Measurements from ENCODE around the gene CLDN17. TPM values are rescaled to one million over a fixed set of nuclear protein-coding genes. Genes with fewer than 3 reads are reported as not detected.

CLDN17 gene
- polyA plus RNA-seq, 1 of the 3 experiments (the other 2 are of a cell fraction): not detected

GRCh38 chr21:30168086-30168485 is 1.5 kb upstream of the CLDN17 start:
- no peak overlapping the region for H3K27ac ChIP-seq (ENCODE audit: low read depth in 2 of 2, low read length in 1 of 2)
- no peaks in the 10 kb centered on the region for H3F3A ChIP-seq (replicated peaks; ENCODE audit: insufficient read depth)
- no peaks in the 10 kb centered on the region for H4K20me1 ChIP-seq (ENCODE audit: insufficient read depth)
- WGBS (ENCODE audit: low lambda C conversion rate): 0% methylated on average over 3 of the region's 3 CpGs
- TF ChIP-seq EZH2phosphoT487 (IDR thresholded peaks at IDR 0.05; ENCODE audit: borderline replicate concordance, low read depth) (no peak), TAF1 (IDR thresholded peaks at IDR 0.05; ENCODE audit: borderline replicate concordance, low read depth, low read length) (no peak), TCF12 (IDR thresholded peaks at IDR 0.05) (no peak), ELF1 (IDR thresholded peaks at IDR 0.05) (no peak)
- H3K27me3 ChIP-seq (ENCODE audit: insufficient read depth): no peaks in the 10 kb centered on the region; the same call in 1 of the 2 replicates
- no peak overlapping the region for H3K9ac ChIP-seq
- CTCF ChIA-PET: no interaction called here
- H3K36me3 ChIP-seq (replicated peaks in 1 of 2; ENCODE audit: control insufficient read depth in 1 of 2, insufficient read depth in 2 of 2, low read length in 1 of 2): no peaks in the 10 kb centered on the region
- no peaks in the 10 kb centered on the region for H3K9me2 ChIP-seq
- H3K4me2 ChIP-seq: no peak overlapping the region
- no peaks in the 10 kb centered on the region for H3K9me3 ChIP-seq
- no peaks in the 10 kb centered on the region for H3K79me2 ChIP-seq (ENCODE audit: insufficient read depth)
- no peak overlapping the region for H2AFZ ChIP-seq (ENCODE audit: low read depth)
- POLR2A ChIA-PET: no interaction called here
- DNase-seq: no peak
- no peak overlapping the region for H3K4me3 ChIP-seq (ENCODE audit: low read depth in 2 of 2, low read length in 1 of 2)
- no peaks in the 10 kb centered on the region for H3K4me1 ChIP-seq (ENCODE audit: control insufficient read depth in 1 of 2, insufficient read depth in 2 of 2, low read depth in 1 of 2, low read length in 1 of 2)

DNA sequence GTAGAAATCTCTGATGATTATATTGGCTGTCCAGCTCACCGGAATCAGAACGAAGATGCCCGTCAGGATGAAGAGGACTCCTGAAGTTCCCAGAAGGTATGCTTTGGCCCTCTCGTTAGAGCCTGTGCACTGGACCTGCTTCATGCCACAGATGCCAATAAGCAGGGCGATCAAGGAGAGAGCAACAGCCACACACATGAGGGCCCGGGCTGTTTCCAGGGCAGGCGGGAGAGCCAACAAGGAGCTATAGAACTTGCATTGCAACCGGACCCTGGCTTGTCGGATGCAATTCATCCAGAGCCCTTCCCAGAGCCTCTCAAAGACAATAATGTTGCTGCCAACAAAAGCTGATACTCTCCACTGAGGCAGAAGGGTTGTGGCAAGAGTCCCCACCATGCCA is 434 bp downstream of the CLDN17 start:
- no peak overlapping the region for H3K9ac ChIP-seq
- no peak overlapping the region for H3K4me3 ChIP-seq (ENCODE audit: low read depth in 2 of 2, low read length in 1 of 2)
- H3K4me2 ChIP-seq: no peak overlapping the region
- no peaks in the 10 kb centered on the region for H3K4me1 ChIP-seq (ENCODE audit: control insufficient read depth in 1 of 2, insufficient read depth in 2 of 2, low read depth in 1 of 2, low read length in 1 of 2)
- no peak for DNase-seq
- H2AFZ ChIP-seq (ENCODE audit: low read depth): no peak overlapping the region
- TF ChIP-seq JUND (IDR thresholded peaks at IDR 0.05) (no peak), USF1 (IDR thresholded peaks at IDR 0.05; ENCODE audit: borderline replicate concordance, low read depth) (no peak), GABPA (IDR thresholded peaks at IDR 0.05; ENCODE audit: low read depth) (no peak), YY1 (IDR thresholded peaks at IDR 0.05; ENCODE audit: low read depth) (no peak), NFIC (IDR thresholded peaks at IDR 0.05; ENCODE audit: borderline replicate concordance) (no peak), EZH2phosphoT487 (IDR thresholded peaks at IDR 0.05; ENCODE audit: borderline replicate concordance, low read depth) (no peak), EP300 (IDR thresholded peaks at IDR 0.05; ENCODE audit: borderline replicate concordance in 1 of 2, low read depth in 1 of 2, low read length in 1 of 2) (no peak), USF2 (IDR thresholded peaks at IDR 0.05; ENCODE audit: borderline replicate concordance, low read depth, low read length) (no peak), POLR2AphosphoS5 (IDR thresholded peaks at IDR 0.05; ENCODE audit: low read depth, low read length) (no peak), CHD2 (IDR thresholded peaks at IDR 0.05; ENCODE audit: low read length, partially characterized antibody) (no peak)
- TF ChIP-seq, protein P1, sequence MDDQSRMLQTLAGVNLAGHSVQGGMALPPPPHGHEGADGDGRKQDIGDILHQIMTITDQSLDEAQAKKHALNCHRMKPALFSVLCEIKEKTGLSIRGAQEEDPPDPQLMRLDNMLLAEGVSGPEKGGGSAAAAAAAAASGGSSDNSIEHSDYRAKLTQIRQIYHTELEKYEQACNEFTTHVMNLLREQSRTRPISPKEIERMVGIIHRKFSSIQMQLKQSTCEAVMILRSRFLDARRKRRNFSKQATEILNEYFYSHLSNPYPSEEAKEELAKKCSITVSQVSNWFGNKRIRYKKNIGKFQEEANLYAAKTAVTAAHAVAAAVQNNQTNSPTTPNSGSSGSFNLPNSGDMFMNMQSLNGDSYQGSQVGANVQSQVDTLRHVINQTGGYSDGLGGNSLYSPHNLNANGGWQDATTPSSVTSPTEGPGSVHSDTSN (IDR thresholded peaks at IDR 0.05): no peak
- no peaks in the 10 kb centered on the region; the same call in 1 of the 2 replicates for H3K27me3 ChIP-seq (ENCODE audit: insufficient read depth)
- no peak overlapping the region for H3K27ac ChIP-seq (ENCODE audit: low read depth in 2 of 2, low read length in 1 of 2)
- no peaks in the 10 kb centered on the region for H4K20me1 ChIP-seq (ENCODE audit: insufficient read depth)
- H3F3A ChIP-seq (replicated peaks; ENCODE audit: insufficient read depth): no peaks in the 10 kb centered on the region
- CTCF ChIA-PET: no interaction called here
- 7% methylated on average over 8 of the region's 9 CpGs for WGBS (ENCODE audit: low lambda C conversion rate)
- no peaks in the 10 kb centered on the region for H3K9me2 ChIP-seq
- POLR2A ChIA-PET: no interaction called here
- no peaks in the 10 kb centered on the region for H3K9me3 ChIP-seq
- H3K79me2 ChIP-seq (ENCODE audit: insufficient read depth): no peaks in the 10 kb centered on the region
- H3K36me3 ChIP-seq (replicated peaks in 1 of 2; ENCODE audit: control insufficient read depth in 1 of 2, insufficient read depth in 2 of 2, low read length in 1 of 2): no peaks in the 10 kb centered on the region

Data from SK-N-SH (cell line).